ENCODE measurements around the gene SELENOI.

The SELENOI gene

GRCh38 chr2:26382564-26382963 is 36.6 kb downstream of the SELENOI start:
- no peak overlapping the region for H3K9ac ChIP-seq (ENCODE audit: insufficient read length)
- 0 out of 2 replicates have a peak overlapping the region, but pooled peaks have one; percentile 52 for H3K27ac ChIP-seq
- H3K36me3 ChIP-seq (ENCODE audit: insufficient read depth, low read length) = peaks cover 43% of the 10 kb centered on the region
- no peak for DNase-seq (ENCODE audit: low read depth, low spot score)
- no peaks in the 10 kb centered on the region for H3K9me3 ChIP-seq (ENCODE audit: low read depth, low read length)
- H3K4me3 ChIP-seq = no peak overlapping the region
- TF ChIP-seq POLR2AphosphoS5 (IDR thresholded peaks at IDR 0.05; ENCODE audit: borderline replicate concordance, low read depth, low read length) = no peak
- no peak for TF ChIP-seq FOXP2 (optimal IDR thresholded peaks at IDR 0.05; ENCODE audit: control extremely low read depth, extremely low read length, insufficient read depth)
- no peak for TF ChIP-seq EZH2 (IDR thresholded peaks at IDR 0.05)

GRCh38 chr2:26384183-26384582 is 38.2 kb downstream of the SELENOI start:
- Histone ChIP-seq H3K27ac (peak overlapping the region; percentile 72), H3K4me3 (no peak overlapping the region), H3K9ac (ENCODE audit: insufficient read length) (no peak overlapping the region), H3K9me3 (ENCODE audit: low read depth, low read length) (no peaks in the 10 kb centered on the region), H3K36me3 (ENCODE audit: insufficient read depth, low read length) (peaks cover 45% of the 10 kb centered on the region)
- TF ChIP-seq FOXP2 (optimal IDR thresholded peaks at IDR 0.05; ENCODE audit: control extremely low read depth, extremely low read length, insufficient read depth) (no peak), POLR2AphosphoS5 (IDR thresholded peaks at IDR 0.05; ENCODE audit: borderline replicate concordance, low read depth, low read length) (no peak), EZH2 (IDR thresholded peaks at IDR 0.05) (no peak)
- no peak for DNase-seq (ENCODE audit: low read depth, low spot score)

- TF ChIP-seq FOXP2 (optimal IDR thresholded peaks at IDR 0.05; ENCODE audit: control extremely low read depth, extremely low read length, insufficient read depth) = no peak
- no peak for TF ChIP-seq POLR2AphosphoS5 (IDR thresholded peaks at IDR 0.05; ENCODE audit: borderline replicate concordance, low read depth, low read length)
- no peak for TF ChIP-seq EZH2 (IDR thresholded peaks at IDR 0.05)
- Histone ChIP-seq H3K27ac (peak overlapping the region; percentile 72), H3K9ac (ENCODE audit: insufficient read length) (no peak overlapping the region), H3K4me3 (no peak overlapping the region), H3K9me3 (ENCODE audit: low read depth, low read length) (no peaks in the 10 kb centered on the region), H3K36me3 (ENCODE audit: insufficient read depth, low read length) (peaks cover 49% of the 10 kb centered on the region)
- DNase-seq (ENCODE audit: low read depth, low spot score) = no peak
These were observed 38.7 kb downstream of the SELENOI start for GRCh38 chr2:26384597-26384996.

GRCh38 chr2:26387189-26387588 is 41.2 kb downstream of the SELENOI start:
- Histone ChIP-seq H3K9me3 (ENCODE audit: low read depth, low read length) (no peaks in the 10 kb centered on the region), H3K36me3 (ENCODE audit: insufficient read depth, low read length) (peaks cover 47% of the 10 kb centered on the region), H3K27ac (peak overlapping the region; percentile 71), H3K9ac (ENCODE audit: insufficient read length) (no peak overlapping the region), H3K4me3 (peak overlapping the region; percentile 17; the same call in 1 of the 2 replicates)
- TF ChIP-seq EZH2 (IDR thresholded peaks at IDR 0.05) (no peak), FOXP2 (optimal IDR thresholded peaks at IDR 0.05; ENCODE audit: control extremely low read depth, extremely low read length, insufficient read depth) (no peak), POLR2AphosphoS5 (IDR thresholded peaks at IDR 0.05; ENCODE audit: borderline replicate concordance, low read depth, low read length) (no peak)
- no peak for DNase-seq (ENCODE audit: low read depth, low spot score)

- TF ChIP-seq FOXP2 (optimal IDR thresholded peaks at IDR 0.05; ENCODE audit: control extremely low read depth, extremely low read length, insufficient read depth) = no peak
- no peak for TF ChIP-seq POLR2AphosphoS5 (IDR thresholded peaks at IDR 0.05; ENCODE audit: borderline replicate concordance, low read depth, low read length)
- no peak for TF ChIP-seq EZH2 (IDR thresholded peaks at IDR 0.05)
- Histone ChIP-seq H3K9me3 (ENCODE audit: low read depth, low read length) (no peaks in the 10 kb centered on the region), H3K9ac (ENCODE audit: insufficient read length) (no peak overlapping the region), H3K4me3 (no peak overlapping the region), H3K27ac (peak overlapping the region; percentile 21; the same call in 1 of the 2 replicates), H3K36me3 (ENCODE audit: insufficient read depth, low read length) (peaks cover 14% of the 10 kb centered on the region)
- DNase-seq (ENCODE audit: low read depth, low spot score) = no peak
These were observed 48.8 kb downstream of the SELENOI start for GRCh38 chr2:26394694-26395093.

GRCh38 chr2:26395394-26395793 is 49.5 kb downstream of the SELENOI start:
- Histone ChIP-seq H3K36me3 (ENCODE audit: insufficient read depth, low read length) (peaks cover 8% of the 10 kb centered on the region; the same call in 1 of the 2 replicates), H3K9me3 (ENCODE audit: low read depth, low read length) (no peaks in the 10 kb centered on the region), H3K27ac (peak overlapping the region; percentile 52), H3K4me3 (no peak overlapping the region), H3K9ac (ENCODE audit: insufficient read length) (no peak overlapping the region)
- no peak for TF ChIP-seq FOXP2 (optimal IDR thresholded peaks at IDR 0.05; ENCODE audit: control extremely low read depth, extremely low read length, insufficient read depth)
- no peak for TF ChIP-seq POLR2AphosphoS5 (IDR thresholded peaks at IDR 0.05; ENCODE audit: borderline replicate concordance, low read depth, low read length)
- no peak for TF ChIP-seq EZH2 (IDR thresholded peaks at IDR 0.05)
- no peak for DNase-seq (ENCODE audit: low read depth, low spot score)

- H3K9me3 ChIP-seq (ENCODE audit: low read depth, low read length) = no peaks in the 10 kb centered on the region
These were observed 50.9 kb downstream of the SELENOI start for GRCh38 chr2:26396734-26397298.

GRCh38 chr2:26399771-26400376 is 53.9 kb downstream of the SELENOI start:
- H3K36me3 ChIP-seq (ENCODE audit: insufficient read depth, low read length) = no peaks in the 10 kb centered on the region
- H3K27ac ChIP-seq = no peak overlapping the region
- no peak for DNase-seq (ENCODE audit: low read depth, low spot score)
- H3K9me3 ChIP-seq (ENCODE audit: low read depth, low read length) = no peaks in the 10 kb centered on the region
- TF ChIP-seq EZH2 (IDR thresholded peaks at IDR 0.05) (no peak), POLR2AphosphoS5 (IDR thresholded peaks at IDR 0.05; ENCODE audit: borderline replicate concordance, low read depth, low read length) (no peak), FOXP2 (optimal IDR thresholded peaks at IDR 0.05; ENCODE audit: control extremely low read depth, extremely low read length, insufficient read depth) (no peak)
- H3K4me3 ChIP-seq = no peak overlapping the region
- H3K9ac ChIP-seq (ENCODE audit: insufficient read length) = no peak overlapping the region

More at GRCh38 chr2:26396734-26397298, 50.9 kb downstream of the SELENOI start:
- no peak overlapping the region for H3K27ac ChIP-seq
- H3K4me3 ChIP-seq = no peak overlapping the region
- no peak for DNase-seq (ENCODE audit: low read depth, low spot score)
- no peak for TF ChIP-seq FOXP2 (optimal IDR thresholded peaks at IDR 0.05; ENCODE audit: control extremely low read depth, extremely low read length, insufficient read depth)
- TF ChIP-seq POLR2AphosphoS5 (IDR thresholded peaks at IDR 0.05; ENCODE audit: borderline replicate concordance, low read depth, low read length) = no peak
- TF ChIP-seq EZH2 (IDR thresholded peaks at IDR 0.05) = no peak
- no peaks in the 10 kb centered on the region for H3K36me3 ChIP-seq (ENCODE audit: insufficient read depth, low read length)
- H3K9ac ChIP-seq (ENCODE audit: insufficient read length) = no peak overlapping the region

Measured in SK-N-MC (cell line).